Heart right ventricle (tissue), 16 donors: ENCODE data around the gene DNAH3. TPM values are rescaled to one million over a fixed set of nuclear protein-coding genes. Genes with fewer than 3 reads are reported as not detected.
"Not testable (repeated sequence)": the region's sequence is repeated elsewhere in the genome, so short reads cannot be mapped to it uniquely, and the experiment has no call there.

Experiments used
- ATAC-seq, 8 donors: fragments of 200-7000 bp; cut with Tn5 transposase; one replicate each; pipeline ENCODE4 v1.9.1; 2020; ENCODE audit warnings: mild to moderate bottlenecking in 8 of 8, moderate library complexity in 8 of 8, moderate number of reproducible peaks in 1 of 8
- DNase-seq, 2 donors: peaks; one replicate each; pipeline ENCODE4 v3.0.0-alpha.2; 2020
- H3K27ac ChIP-seq, 10 donors: fragments of 200-600 bp; sonication (generic) in 2 of 10; one replicate each; pipeline versions ENCODE4 v1.5.0 to v1.8.0; 2020 to 2022; ENCODE audit warnings: mild to moderate bottlenecking in 3 of 10
- H3K27me3 ChIP-seq, 7 donors: fragments of 200-600 bp; one replicate each; pipeline ENCODE4 v1.8.0; 2021 to 2022; ENCODE audit warnings: mild to moderate bottlenecking in 2 of 7
- H3K36me3 ChIP-seq, 9 donors: fragments of 200-600 bp; sonication (generic) in 1 of 9; one replicate each; pipeline versions ENCODE4 v1.5.0 to v1.8.0; 2020 to 2022; ENCODE audit warnings: mild to moderate bottlenecking in 2 of 9
- H3K4me1 ChIP-seq, 9 donors: fragments of 200-600 bp; sonication (generic) in 1 of 9; one replicate each; pipeline versions ENCODE4 v1.5.0 to v1.8.0; 2020 to 2022; ENCODE audit warnings: mild to moderate bottlenecking in 4 of 9
- H3K4me3 ChIP-seq, 10 donors: fragments of 200-600 bp; sonication (generic) in 2 of 10; one replicate each; pipeline versions ENCODE4 v1.5.0 to v1.8.0; 2020 to 2022; ENCODE audit warnings: mild to moderate bottlenecking in 7 of 10, moderate library complexity in 2 of 10
- H3K9me3 ChIP-seq, 11 donors: fragments of 200-600 bp in 10 of 11; sonication (generic) in 2 of 11; one replicate each; pipeline versions ENCODE4 v1.5.0 to v1.8.0; 2013 to 2022; ENCODE audit warnings: mild to moderate bottlenecking in 2 of 11, control low read depth in 1 of 11, moderate library complexity in 1 of 11
- CTCF ChIP-seq, 9 donors: fragments of 200-600 bp; sonication (generic) in 2 of 9; IDR thresholded peaks; one replicate each; pipeline versions ENCODE4 v1.5.0 to v1.8.0; 2021 to 2022; ENCODE audit warnings: antibody characterized with exemption in 9 of 9, mild to moderate bottlenecking in 5 of 9, moderate library complexity in 1 of 9
- WGBS, 2 donors: extraction: QIAGEN DNeasy Blood & Tissue Kit; methylation state at CpG; one replicate each; pipeline ENCODE4 v1.1.7; 2013; ENCODE audit warnings: inconsistent platforms in 1 of 2; 5-methylcytosine and 5-hydroxymethylcytosine counted together
- intact Hi-C, 10 donors: fragments of 100-400 bp; cut with DNase I; formaldehyde crosslinking; loops; one replicate each; pipeline versions ENCODE4 v1.11.1 to v1.14.2; 2022
- polyA plus RNA-seq, 2 donors: library from polyadenylated mRNA; stranded (reverse); fragments of 200-250 nt; gene quantifications; one replicate each; pipeline ENCODE4 v1.2.3, GENCODE V29; 2013
- total RNA-seq, 10 donors: library from RNA; stranded (reverse); fragmentation: NEBNext Ultra II Directional in 3 of 10; extraction: Animal tissue kit (Norgen Biotek cat#: 25700) in 3 of 10; gene quantifications; one replicate each; pipeline versions ENCODE4 v1.2.1 to v1.2.4, GENCODE V29; 2021 to 2023
- donor health status: Arrhythmogenic right ventricular cardiomyopathy.
- donor health status: ischemic (EF 13 %, LVEDD 7.1; RV severe dilation, severe dysfunction).
- donor health status: healthy with polysubstance abuse.
- donor health status: DM: no; HTN: yes; CAD: no.
- donor health status: DM: no; HTN: no; CAD: no.
- donor health status: ischemic (EF 25% LVEDD 6.9; RV normal size, moderate dysfunction).
- donor health status: ischemic (EF 25% LVEDD 5.7; RV mildly dilated, moderate dysfunction).
- donor health status: healthy.
- donor health status: DM: yes; HTN: yes; CAD: no.
- donor health status: Ischemic cardiomyopathy.
- donor health status: ischemic (EF 35%, LVEDD 5.7; RV mildly dilated, moderate dysfunction).
- donor health status: nonischemic (EF 11% LVEDD 7.7; RV severe dilation, severe dysfunction).
- donor health status: DM: yes; HTN: yes; CAD: no.
- donor health status: PGD.
- donor health status: ischemic (EF 29% LVEDD 5.4; RV normal size, mild dysfunction).
- donor health status: nonischemic (EF 23%, LVEDD 6.1; RV moderate dilation, normal function).

DNAH3 gene
- total and polyA plus RNA-seq, 12 donors: 0.39 to 3.7 (median 1.0) TPM; not detected in 1

DNA sequence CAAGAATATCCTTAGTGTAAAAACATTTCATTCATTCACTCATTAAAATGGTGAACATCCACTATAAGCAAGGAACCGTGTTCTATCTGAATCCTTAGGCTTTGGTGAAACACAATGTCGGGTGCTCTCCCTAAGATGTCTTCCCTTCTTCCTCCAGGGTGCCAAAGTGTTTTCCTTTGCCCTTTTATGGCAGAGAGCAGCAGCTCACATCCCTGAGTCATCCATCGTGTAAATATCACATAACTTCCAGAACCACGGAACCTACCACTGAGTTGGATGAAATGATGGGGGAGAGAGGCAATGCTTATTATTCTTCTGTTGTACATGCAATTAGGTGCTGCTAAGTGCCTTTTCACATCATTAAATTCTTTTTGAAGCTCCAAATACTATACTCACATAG lies 50.2 kb downstream of the DNAH3 start:
- H3K27ac ChIP-seq: no peak overlapping the region
- no peak for TF ChIP-seq CTCF (IDR thresholded peaks at IDR 0.05)
- H3K36me3 ChIP-seq: no peaks in the 10 kb centered on the region
- WGBS, 2 donors: 80 to 83% methylated on average over 4 of the region's 4 CpGs
- DNase-seq (no peak), ATAC-seq (no peak)
- H3K4me1 ChIP-seq: peaks cover 0 to 15% (median 0%) of the 10 kb centered on the region in 9 donors
- no peak overlapping the region for H3K4me3 ChIP-seq
- H3K27me3 ChIP-seq: no peaks in the 10 kb centered on the region
- H3K9me3 ChIP-seq: no peaks in the 10 kb centered on the region
- intact Hi-C loops: loop anchor here in 2 of 10 donors (5.0 kb wide), 2 partner anchors 253 to 293 kb away; partner anchors contain the start of genes ERI2 (in 1 of the 2) and REXO5 (in 1 of the 2)

GRCh38 chr16:21097151-21097550 lies 53.5 kb downstream of the DNAH3 start:
- TF ChIP-seq CTCF (IDR thresholded peaks at IDR 0.05): no peak
- Histone ChIP-seq H3K4me3 (no peak overlapping the region), H3K27ac (no peak overlapping the region), H3K9me3 (no peaks in the 10 kb centered on the region), H3K4me1 (no peaks in the 10 kb centered on the region), H3K36me3 (no peaks in the 10 kb centered on the region), H3K27me3 (no peaks in the 10 kb centered on the region)
- 40 to 49% methylated on average over 1 of the region's 1 CpG for WGBS, 2 donors
- intact Hi-C loops: no loop called here
- DNase-seq: no peak
- ATAC-seq: no peak

GRCh38 chr16:21094719-21095118 lies 55.9 kb downstream of the DNAH3 start:
- H3K4me1 ChIP-seq, intact Hi-C loops, ATAC-seq, DNase-seq, H3K4me3 ChIP-seq, H3K27me3 ChIP-seq, H3K9me3 ChIP-seq, H3K36me3 ChIP-seq, H3K27ac ChIP-seq: not testable (repeated sequence)
- 76 to 88% methylated on average over 2 of the region's 2 CpGs for WGBS, 2 donors

DNA sequence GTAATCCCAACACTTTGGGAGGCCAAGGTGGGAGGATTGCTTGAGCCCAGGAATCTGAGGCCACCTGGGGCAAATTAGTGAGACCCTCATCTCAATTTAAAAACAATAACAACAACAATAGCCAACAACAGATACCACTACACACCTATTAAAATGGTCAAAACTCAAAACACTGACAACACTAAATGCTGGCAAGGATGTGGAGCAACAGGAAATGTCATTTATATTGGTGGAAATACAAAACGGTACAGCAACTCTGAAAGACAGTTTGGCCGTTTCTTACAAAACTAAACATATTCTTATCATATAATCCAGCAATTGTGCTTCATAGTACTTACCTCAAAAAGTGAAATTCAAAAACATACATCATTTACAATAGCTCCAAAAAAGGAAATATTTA lies 57.7 kb downstream of the DNAH3 start:
- ATAC-seq (no peak), DNase-seq (no peak)
- no peak for TF ChIP-seq CTCF (IDR thresholded peaks at IDR 0.05)
- peaks cover 0 to 10% (median 0%) of the 10 kb centered on the region in 11 donors for H3K9me3 ChIP-seq
- no peaks in the 10 kb centered on the region for H3K4me1 ChIP-seq
- intact Hi-C loops: no loop called here
- 54 to 70% methylated on average over 2 of the region's 2 CpGs for WGBS, 2 donors
- H3K27ac ChIP-seq: no peak overlapping the region
- no peaks in the 10 kb centered on the region for H3K36me3 ChIP-seq
- no peaks in the 10 kb centered on the region for H3K27me3 ChIP-seq
- H3K4me3 ChIP-seq: no peak overlapping the region

- 74 to 77% methylated on average over 3 of the region's 3 CpGs for WGBS, 2 donors
- intact Hi-C loops: loop anchor here in 4 of 10 donors (5.0 to 10.0 kb wide), 4 partner anchors 164 to 294 kb away; no protein-coding TSS in a partner anchor
- no peaks in the 10 kb centered on the region for H3K4me1 ChIP-seq
- DNase-seq (no peak), ATAC-seq (no peak)
- TF ChIP-seq CTCF (IDR thresholded peaks at IDR 0.05): no peak
- no peak overlapping the region for H3K4me3 ChIP-seq
- no peak overlapping the region for H3K27ac ChIP-seq
- H3K9me3 ChIP-seq: peaks cover 0 to 10% (median 0%) of the 10 kb centered on the region in 11 donors
- H3K27me3 ChIP-seq: no peaks in the 10 kb centered on the region
- H3K36me3 ChIP-seq: no peaks in the 10 kb centered on the region
Observed at GRCh38 chr16:21088646-21089538, 61.8 kb downstream of the DNAH3 start.
